Epidermal melanocyte (primary cell): ENCODE results near the gene PCBD2.
"Not testable (repeated sequence)": the region's sequence is repeated elsewhere in the genome, so short reads cannot be mapped to it uniquely, and the experiment has no call there.

Source experiments
- DNase-seq: peaks from one replicate; pipeline ENCODE4 v3.0.0; 2011; ENCODE audit warnings: low spot score; ENCODE audit not compliant: insufficient read length

Gene PCBD2

GRCh38 chr5:134957920-134958608, 53.1 kb downstream of the PCBD2 start:
- no peak for DNase-seq

DNA sequence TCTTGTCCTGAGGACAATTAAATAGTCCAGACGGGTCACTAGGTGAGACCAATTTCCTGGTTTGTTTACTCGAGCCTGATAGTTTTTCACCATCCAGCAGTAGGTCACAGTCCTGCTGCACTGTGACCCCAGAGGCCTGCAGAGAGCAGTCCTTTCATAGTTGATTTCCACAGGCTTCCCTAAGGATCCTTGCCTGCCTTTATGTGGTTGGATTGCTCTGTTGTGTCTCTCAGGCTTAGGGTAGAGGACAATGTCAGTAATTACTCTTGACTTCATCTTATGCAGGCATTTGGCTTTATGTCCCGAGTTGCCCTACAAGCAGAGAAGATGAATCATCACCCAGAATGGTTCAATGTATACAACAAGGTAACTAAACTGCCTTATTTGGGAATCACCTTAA, 53.8 kb downstream of the PCBD2 start:
- no peak for DNase-seq

- DNase-seq = no peak
Observed at GRCh38 chr5:134963098-134963497, 58.2 kb downstream of the PCBD2 start.

- no peak for DNase-seq
Observed at GRCh38 chr5:134964359-134965270, 59.7 kb downstream of the PCBD2 start.

DNA sequence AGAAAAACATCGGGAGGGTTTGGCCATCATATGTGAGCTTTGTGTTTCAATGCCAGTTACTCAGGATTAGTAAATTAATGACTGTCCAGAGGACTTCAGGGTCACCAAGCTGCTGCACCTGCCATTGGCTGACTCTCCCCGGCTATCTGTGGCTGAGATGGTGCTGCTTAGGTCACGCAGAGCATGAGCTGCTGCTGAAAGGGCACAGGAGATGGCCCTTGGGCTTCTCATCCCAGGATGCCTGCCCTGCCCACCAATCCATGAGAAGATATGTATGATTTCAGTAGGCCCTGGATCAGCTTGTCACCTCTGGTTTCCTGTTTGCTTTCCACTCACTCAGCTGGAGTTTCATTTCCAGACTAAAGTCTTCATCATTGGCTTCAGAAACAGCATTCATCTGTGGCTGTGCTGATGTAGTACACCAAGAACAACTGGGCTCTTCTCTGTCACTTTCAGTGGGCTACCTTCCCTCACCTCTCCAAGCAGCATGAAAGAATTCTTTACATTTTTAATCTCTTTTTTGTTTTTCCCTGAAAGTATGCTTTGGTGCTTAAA, 60.4 kb downstream of the PCBD2 start:
- DNase-seq = no peak

GRCh38 chr5:134967607-134968006, 62.7 kb downstream of the PCBD2 start, which contains the start of gene CATSPER3:
TSS of gene CATSPER3 (plus strand) at chr5:134967907. CDS start at chr5:134967992, 85 bp downstream.
- no peak for DNase-seq

GRCh38 chr5:134968055-134968454, 63.1 kb downstream of the PCBD2 start:
- DNase-seq = no peak

DNA sequence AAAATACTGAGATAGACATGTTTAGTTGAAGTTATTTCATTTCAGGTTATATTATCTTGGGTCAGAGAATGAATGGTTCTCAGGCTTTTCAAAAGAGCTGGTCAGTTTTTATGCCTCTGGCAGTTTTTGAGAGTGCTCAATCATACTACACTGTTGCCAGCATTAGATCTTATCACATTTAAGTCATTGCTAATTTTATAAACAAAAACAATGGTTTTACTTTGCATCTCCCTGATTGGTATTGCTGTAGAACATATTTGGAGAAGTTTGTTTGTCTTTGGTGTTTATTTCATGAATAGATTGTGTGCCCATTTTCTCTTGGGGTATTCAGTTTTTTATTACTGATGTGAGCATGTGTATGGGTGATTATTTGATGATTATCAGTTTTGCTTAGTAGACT, 64.2 kb downstream of the PCBD2 start:
- no peak for DNase-seq

GRCh38 chr5:134975078-134975715, 70.3 kb downstream of the PCBD2 start:
- no peak for DNase-seq

- DNase-seq = no peak
Observed at GRCh38 chr5:134975843-134976242, 70.9 kb downstream of the PCBD2 start.

- DNase-seq = no peak
Observed at GRCh38 chr5:134976841-134977240, 71.9 kb downstream of the PCBD2 start.

DNA sequence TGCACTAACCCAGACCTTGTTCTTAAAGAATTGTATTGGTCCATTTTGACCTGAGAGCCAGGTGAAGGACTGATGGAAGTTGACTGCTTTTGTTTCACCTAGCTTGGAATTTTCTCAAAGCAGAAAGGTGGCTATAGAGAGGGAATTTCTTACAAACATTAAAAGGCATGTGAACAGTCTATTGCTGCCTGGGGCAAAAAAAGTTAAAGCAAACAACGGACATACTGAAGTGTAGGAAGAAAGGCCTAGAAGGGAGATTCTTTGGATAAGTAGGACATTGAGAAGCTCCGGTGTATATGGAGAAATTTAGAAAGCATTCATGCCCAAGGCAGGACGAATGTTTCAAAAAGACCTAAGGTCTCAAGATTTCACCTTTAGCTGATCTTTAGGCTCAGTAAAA, 74.5 kb downstream of the PCBD2 start:
- DNase-seq = no peak

DNA sequence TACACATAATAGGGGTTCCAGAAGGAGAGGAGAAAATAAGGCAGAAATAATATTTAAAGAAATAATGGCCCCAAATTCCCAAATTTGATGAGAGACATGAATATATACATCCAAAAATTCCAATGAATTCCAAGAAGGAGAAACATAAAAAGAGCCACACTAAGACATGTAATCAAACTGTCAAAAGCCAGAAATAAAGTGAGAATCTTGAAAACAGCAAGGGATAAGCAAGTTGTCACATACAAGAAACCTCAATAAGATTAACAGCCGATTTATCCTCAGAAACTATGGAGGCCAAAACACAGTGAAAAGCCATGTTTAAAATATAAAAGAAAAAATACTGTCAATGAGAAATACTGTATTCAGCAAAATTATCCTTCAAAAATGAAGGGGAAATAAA, 77.3 kb downstream of the PCBD2 start:
- DNase-seq = no peak

DNA sequence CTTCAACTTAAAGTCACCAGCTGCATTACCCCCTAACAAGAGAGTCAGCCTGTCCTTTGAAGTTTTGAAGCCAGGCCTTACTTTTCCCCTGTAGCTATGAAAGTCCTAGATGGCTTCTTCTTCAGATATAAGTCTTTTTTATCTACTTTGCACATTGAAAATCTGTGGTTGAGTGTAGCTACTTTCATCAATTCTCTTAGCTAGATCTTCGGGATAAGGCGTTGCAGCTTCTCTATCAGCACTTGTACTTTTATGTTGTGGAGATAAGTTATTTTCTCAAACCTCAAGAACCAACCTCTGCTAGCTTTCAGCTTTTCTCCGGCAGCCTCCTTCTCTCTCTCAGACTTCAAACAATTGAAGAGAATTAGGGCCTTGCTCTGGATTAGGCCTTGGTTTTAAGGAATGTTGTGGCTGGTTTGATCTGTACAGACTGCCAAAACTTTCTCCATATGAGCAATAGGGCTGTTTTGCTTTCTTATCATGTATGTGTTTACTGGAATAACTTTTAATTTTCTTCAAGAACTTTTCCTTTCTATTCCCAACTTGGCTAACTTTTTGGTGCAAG, 84.4 kb downstream of the PCBD2 start:
- no peak for DNase-seq

DNA sequence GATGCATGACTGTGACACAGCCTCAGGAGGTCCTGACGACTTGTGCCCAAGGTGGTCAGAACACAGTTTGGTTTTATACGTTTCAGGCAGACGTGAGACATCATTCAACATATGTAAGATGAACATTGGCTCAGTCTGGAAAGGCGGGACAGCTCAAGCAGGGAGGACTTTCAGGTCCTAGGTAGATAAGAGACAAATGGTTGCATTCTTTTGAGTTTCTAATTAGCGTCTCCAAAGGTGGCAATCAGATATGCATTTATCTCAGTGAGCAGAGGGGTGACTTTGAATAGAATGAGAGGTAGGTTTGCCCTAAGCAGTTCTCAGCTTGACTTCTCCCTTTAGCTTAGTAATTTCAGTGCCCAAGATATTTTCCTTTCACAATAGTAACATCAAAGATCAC, 85.3 kb downstream of the PCBD2 start:
- DNase-seq = not testable (repeated sequence)

DNA sequence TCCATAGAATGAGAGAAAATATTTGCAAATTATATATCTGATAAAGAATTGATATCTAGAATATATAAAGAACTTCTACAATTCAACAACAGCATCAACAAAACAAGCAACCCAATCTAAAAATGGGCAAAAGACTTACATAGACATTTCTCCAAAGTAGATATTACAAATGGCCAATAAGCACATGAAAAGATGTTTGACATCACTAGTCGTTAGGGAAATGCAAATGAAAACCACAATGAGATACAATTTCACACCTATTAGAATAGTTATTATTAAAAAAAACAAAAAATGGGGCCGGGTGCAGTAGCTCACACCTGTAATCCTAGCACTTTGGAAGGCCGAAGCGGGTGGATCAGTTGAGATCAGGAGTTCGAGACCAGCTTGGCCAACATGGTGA, 87.2 kb downstream of the PCBD2 start:
- DNase-seq = no peak

- no peak for DNase-seq
Observed at GRCh38 chr5:134993161-134993560, 88.2 kb downstream of the PCBD2 start.

- DNase-seq = no peak
Observed at GRCh38 chr5:134994560-134995156, 89.7 kb downstream of the PCBD2 start.

DNA sequence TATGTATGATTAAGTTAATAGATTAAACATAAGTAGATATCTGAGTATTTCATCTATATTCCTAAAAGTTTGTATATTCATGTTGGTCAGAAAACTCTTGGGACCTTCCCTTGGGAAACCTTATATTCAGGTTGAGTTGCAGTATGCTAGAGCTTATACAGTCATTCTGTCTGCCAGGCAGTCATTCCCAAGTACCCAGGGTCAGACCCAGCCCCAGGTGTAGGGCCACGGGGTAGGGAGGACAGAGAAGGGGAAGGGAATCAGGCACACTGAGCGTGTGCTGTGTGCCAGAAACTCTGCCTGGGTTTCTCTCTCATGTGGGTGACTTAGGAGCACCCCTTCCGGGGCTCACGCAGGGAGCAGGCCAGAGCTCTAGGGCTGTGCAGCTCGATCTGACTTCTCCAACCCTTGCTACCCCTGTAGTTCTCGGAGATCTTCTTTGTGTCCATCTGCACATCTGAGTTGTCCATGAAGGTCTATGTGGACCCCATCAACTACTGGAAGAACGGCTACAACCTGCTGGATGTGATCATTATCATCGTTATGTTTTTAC, 91.0 kb downstream of the PCBD2 start:
- DNase-seq = no peak

- no peak for DNase-seq
Observed at GRCh38 chr5:134997015-134997414, 92.1 kb downstream of the PCBD2 start.

- DNase-seq = not testable (repeated sequence)
Observed at GRCh38 chr5:134998068-134998467, 93.1 kb downstream of the PCBD2 start.
